Measurements from ENCODE around the gene WSCD2. TPM values are rescaled to one million over a fixed set of nuclear protein-coding genes. Genes with fewer than 3 reads are reported as not detected.

Gene WSCD2
- total RNA-seq, 3 donors from 2014 or later, result 0.53 to 2.0 (median 0.72) TPM

DNA sequence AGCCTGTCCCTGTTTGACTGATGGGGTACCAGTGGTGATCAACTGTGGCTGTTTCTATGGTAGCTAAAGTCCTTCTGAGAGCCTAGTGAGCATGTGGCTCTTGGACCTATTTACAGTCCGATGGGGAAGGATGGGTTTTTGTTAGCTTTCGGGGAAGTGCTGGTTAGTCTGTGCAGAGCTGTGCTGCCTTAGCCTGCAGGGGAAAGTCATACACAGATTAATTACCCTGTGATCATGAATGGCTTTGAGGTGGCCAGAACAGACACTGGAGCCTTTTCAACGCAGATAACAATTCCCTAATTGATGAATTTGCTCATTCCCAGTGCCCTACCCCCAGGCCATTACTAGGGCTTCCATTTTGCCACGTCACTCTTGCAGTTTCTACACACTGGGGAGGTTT, 99.7 kb downstream of the WSCD2 start:
- no peaks in the 10 kb centered on the region for H3K9me3 ChIP-seq
- no peak overlapping the region for H3K4me3 ChIP-seq
- DNase-seq (no peak), ATAC-seq (no peak)
- H3K36me3 ChIP-seq (ENCODE audit: low read depth), result no peaks in the 10 kb centered on the region
- TF ChIP-seq, protein P1, sequence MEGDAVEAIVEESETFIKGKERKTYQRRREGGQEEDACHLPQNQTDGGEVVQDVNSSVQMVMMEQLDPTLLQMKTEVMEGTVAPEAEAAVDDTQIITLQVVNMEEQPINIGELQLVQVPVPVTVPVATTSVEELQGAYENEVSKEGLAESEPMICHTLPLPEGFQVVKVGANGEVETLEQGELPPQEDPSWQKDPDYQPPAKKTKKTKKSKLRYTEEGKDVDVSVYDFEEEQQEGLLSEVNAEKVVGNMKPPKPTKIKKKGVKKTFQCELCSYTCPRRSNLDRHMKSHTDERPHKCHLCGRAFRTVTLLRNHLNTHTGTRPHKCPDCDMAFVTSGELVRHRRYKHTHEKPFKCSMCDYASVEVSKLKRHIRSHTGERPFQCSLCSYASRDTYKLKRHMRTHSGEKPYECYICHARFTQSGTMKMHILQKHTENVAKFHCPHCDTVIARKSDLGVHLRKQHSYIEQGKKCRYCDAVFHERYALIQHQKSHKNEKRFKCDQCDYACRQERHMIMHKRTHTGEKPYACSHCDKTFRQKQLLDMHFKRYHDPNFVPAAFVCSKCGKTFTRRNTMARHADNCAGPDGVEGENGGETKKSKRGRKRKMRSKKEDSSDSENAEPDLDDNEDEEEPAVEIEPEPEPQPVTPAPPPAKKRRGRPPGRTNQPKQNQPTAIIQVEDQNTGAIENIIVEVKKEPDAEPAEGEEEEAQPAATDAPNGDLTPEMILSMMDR (IDR thresholded peaks at IDR 0.05), result no peak
- H3K4me1 ChIP-seq (ENCODE audit: low read depth), result no peaks in the 10 kb centered on the region
- intact Hi-C loops (cut with DNase I, micrococcal nuclease), result no loop called here

DNA sequence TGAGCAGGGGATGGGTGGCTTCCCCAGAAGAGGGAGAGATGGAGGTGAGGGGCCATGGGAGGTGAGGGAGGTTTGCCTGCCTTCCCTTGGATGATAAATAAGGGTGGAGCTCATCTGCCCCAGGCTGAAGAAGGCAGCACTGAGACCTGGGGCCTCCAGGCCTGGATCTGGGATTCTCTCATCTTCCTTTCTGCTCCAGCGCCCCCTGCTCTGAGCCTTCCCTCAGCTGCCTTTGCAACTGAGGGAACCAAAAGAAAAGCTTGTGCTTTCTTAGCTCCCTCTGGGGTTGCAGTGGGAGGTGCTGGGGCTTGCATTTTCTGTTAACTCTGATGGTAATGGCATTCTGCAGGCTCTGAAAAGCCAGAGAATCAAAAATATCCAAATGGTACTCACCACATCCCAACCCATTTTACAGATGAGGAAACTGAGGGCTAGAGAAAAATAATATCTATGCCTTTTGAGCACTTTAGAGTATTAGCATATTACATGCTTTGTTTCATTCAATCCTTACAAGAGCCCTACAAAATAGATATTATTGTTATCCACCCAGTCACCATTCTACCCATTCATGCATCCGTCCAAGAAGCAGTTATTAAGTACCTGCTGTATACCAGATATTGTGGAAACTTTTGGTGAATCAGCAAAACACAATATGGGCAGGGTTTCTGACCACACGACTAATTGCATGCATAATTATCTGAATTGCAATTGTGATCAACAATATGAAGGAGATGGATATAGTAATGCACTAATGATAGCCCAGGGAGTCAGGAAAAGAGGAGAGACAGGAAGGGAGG, 102.2 kb downstream of the WSCD2 start:
- no peak for ATAC-seq
- no peak for DNase-seq
- Histone ChIP-seq H3K36me3 (ENCODE audit: low read depth) (no peaks in the 10 kb centered on the region), H3K9me3 (no peaks in the 10 kb centered on the region), H3K4me1 (ENCODE audit: low read depth) (no peaks in the 10 kb centered on the region), H3K4me3 (no peak overlapping the region)
- TF ChIP-seq, protein P1 (IDR thresholded peaks at IDR 0.05), result no peak
- intact Hi-C loops (cut with DNase I, micrococcal nuclease), result no loop called here

DNA sequence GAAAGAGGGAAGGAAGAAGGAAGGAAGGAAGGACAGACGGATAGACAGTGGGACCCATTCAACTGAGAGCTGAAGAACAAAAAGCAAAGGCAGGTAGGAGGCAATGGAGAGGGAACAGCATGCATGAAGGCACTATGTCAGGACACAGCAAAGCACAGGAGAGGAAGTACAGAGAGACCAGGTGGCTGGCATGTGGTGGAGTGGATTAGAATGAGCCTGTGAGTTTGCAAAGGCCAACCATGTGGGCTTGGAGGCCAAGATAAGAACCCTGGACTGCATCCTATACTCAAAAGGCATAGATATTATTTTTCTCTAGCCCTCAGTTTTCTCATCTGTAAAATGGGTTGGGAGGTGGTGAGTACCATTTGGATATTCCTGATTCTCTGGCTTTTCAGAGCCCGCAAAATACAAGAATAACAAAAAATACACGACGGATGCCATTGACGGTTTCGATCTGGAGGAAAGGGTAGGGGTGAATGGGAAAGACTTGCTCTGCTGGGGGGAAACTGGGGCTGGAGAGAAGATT, 102.9 kb downstream of the WSCD2 start:
- no peaks in the 10 kb centered on the region for H3K9me3 ChIP-seq
- no peaks in the 10 kb centered on the region for H3K4me1 ChIP-seq (ENCODE audit: low read depth)
- no peak overlapping the region for H3K4me3 ChIP-seq
- TF ChIP-seq, protein P1 (IDR thresholded peaks at IDR 0.05), result no peak
- no peak for ATAC-seq
- DNase-seq, result no peak
- intact Hi-C loops (cut with DNase I, micrococcal nuclease), result no loop called here
- no peaks in the 10 kb centered on the region for H3K36me3 ChIP-seq (ENCODE audit: low read depth)

DNA sequence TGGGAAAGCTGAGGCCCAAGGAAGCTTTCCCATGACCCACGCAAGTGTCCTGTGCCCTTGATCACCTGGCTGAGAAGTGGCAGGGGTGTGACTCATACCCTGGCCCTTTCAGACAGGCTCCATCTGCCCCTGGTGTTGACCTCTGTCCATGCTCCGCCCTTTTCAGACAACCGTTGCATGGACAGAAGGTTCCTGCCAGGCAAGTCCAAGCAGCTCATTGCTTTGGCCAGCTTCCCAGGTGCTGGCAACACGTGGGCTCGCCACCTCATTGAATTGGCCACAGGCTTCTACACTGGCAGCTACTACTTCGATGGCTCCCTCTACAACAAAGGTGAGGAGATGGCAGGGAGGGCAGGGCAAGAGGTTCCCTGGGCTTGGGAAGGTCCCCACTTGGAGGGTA, 103.5 kb downstream of the WSCD2 start:
- no peaks in the 10 kb centered on the region for H3K4me1 ChIP-seq (ENCODE audit: low read depth)
- TF ChIP-seq, protein P1 (IDR thresholded peaks at IDR 0.05), result no peak
- no peaks in the 10 kb centered on the region for H3K36me3 ChIP-seq (ENCODE audit: low read depth)
- ATAC-seq, result no peak
- H3K9me3 ChIP-seq, result no peaks in the 10 kb centered on the region
- intact Hi-C loops (cut with DNase I, micrococcal nuclease), result no loop called here
- no peak overlapping the region for H3K4me3 ChIP-seq
- no peak for DNase-seq

DNA sequence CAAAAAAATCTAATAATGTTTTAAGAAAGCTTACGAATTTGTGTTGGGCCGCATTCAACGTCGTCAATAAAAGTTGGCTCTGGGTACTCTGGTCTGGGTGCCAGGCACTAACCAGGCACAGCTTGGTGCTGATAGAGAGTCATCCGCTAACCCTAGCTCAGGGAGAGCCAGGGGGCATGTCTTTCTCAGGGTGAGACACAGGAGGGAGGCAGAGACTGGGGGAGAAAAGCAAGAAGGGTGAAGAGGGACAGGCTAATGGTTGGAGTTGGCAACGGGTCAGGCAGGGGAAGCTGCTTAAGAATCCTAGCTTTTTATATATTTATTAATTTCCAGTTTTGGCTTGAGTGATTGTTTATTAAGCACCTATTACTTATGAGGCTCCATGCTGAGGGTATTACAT, 105.1 kb downstream of the WSCD2 start:
- H3K36me3 ChIP-seq (ENCODE audit: low read depth), result no peaks in the 10 kb centered on the region
- H3K4me3 ChIP-seq, result no peak overlapping the region
- TF ChIP-seq, protein P1 (IDR thresholded peaks at IDR 0.05), result no peak
- intact Hi-C loops (cut with DNase I, micrococcal nuclease), result no loop called here
- DNase-seq (no peak), ATAC-seq (no peak)
- no peaks in the 10 kb centered on the region for H3K4me1 ChIP-seq (ENCODE audit: low read depth)
- no peaks in the 10 kb centered on the region for H3K9me3 ChIP-seq

All from mucosa of descending colon (tissue), 3 donors.